ENCODE measurements around the gene SLC22A1.

Gene SLC22A1

GRCh38 chr6:160104821-160105517 lies 16.6 kb upstream of the SLC22A1 start:
- no peak overlapping the region for H3K4me3 ChIP-seq (ENCODE audit: low read depth, low read length)
- no peak overlapping the region for H3K27ac ChIP-seq (ENCODE audit: extremely low read depth, low read depth, low read length)
- H3K9me3 ChIP-seq (ENCODE audit: control insufficient read depth, insufficient read depth, low read depth, low read length), result no peaks in the 10 kb centered on the region
- ChIA-PET CTCF (interaction anchor here (0.6 to 1.3 kb wide), 3 partner anchors 25 to 350 kb away, joined by 3 to 6 read pairs (median 3); no protein-coding TSS in a partner anchor), POLR2A (no interaction called here)
- TF ChIP-seq SALL2 (tag by site-specific recombination; IDR thresholded peaks at IDR 0.05; ENCODE audit: borderline replicate concordance) (no peak), ZNF677 (tag by site-specific recombination; IDR thresholded peaks at IDR 0.05) (no peak), ZNF501 (tag by site-specific recombination; IDR thresholded peaks at IDR 0.05) (no peak), ZNF830 (tag by site-specific recombination; IDR thresholded peaks at IDR 0.05; ENCODE audit: low read depth) (no peak), BCL11A (tag by site-specific recombination; IDR thresholded peaks at IDR 0.05; ENCODE audit: low read depth) (no peak), ZNF433 (tag by site-specific recombination; IDR thresholded peaks at IDR 0.05; ENCODE audit: low read depth) (no peak), ZNF549 (tag by site-specific recombination; IDR thresholded peaks at IDR 0.05) (no peak), ZSCAN5A (tag by site-specific recombination; IDR thresholded peaks at IDR 0.05) (no peak), ZNF362 (tag by site-specific recombination; IDR thresholded peaks at IDR 0.05) (no peak), ZNF776 (tag by site-specific recombination; IDR thresholded peaks at IDR 0.05; ENCODE audit: borderline replicate concordance) (no peak), ZNF175 (tag by site-specific recombination; IDR thresholded peaks at IDR 0.05) (no peak), ZNF223 (tag by site-specific recombination; IDR thresholded peaks at IDR 0.05) (no peak), ZNF341 (tag by site-specific recombination; IDR thresholded peaks at IDR 0.05; ENCODE audit: low read depth) (no peak), ZNF639 (tag by site-specific recombination; IDR thresholded peaks at IDR 0.05) (no peak), ZNF792 (tag by site-specific recombination; IDR thresholded peaks at IDR 0.05) (no peak)
- peaks cover 0 to 80% of the 10 kb centered on the region in 2 experiments; a peak in 1 of 3 replicates for H3K36me3 ChIP-seq (ENCODE audit: control insufficient read depth in 2 of 2, insufficient read depth in 1 of 2, low read length in 2 of 2)
- H3K4me1 ChIP-seq (ENCODE audit: control insufficient read depth, insufficient read depth, low read length), result no peaks in the 10 kb centered on the region

- ChIA-PET CTCF (no interaction called here), POLR2A (no interaction called here)
- H3K4me1 ChIP-seq (ENCODE audit: control insufficient read depth, insufficient read depth, low read length), result no peaks in the 10 kb centered on the region
- H3K27ac ChIP-seq (ENCODE audit: extremely low read depth, low read depth, low read length), result no peak overlapping the region
- TF ChIP-seq ZSCAN30 (tag by site-specific recombination; IDR thresholded peaks at IDR 0.05), result no peak
- no peak overlapping the region for H3K4me3 ChIP-seq (ENCODE audit: low read depth, low read length)
- peaks cover 0 to 85% of the 10 kb centered on the region in 2 experiments; a peak in 1 of 3 replicates for H3K36me3 ChIP-seq (ENCODE audit: control insufficient read depth in 2 of 2, insufficient read depth in 1 of 2, low read length in 2 of 2)
- no peaks in the 10 kb centered on the region for H3K9me3 ChIP-seq (ENCODE audit: control insufficient read depth, insufficient read depth, low read depth, low read length)
Observed at GRCh38 chr6:160106010-160106409, 15.6 kb upstream of the SLC22A1 start.

GRCh38 chr6:160106701-160107100 lies 14.9 kb upstream of the SLC22A1 start:
- ChIA-PET CTCF (interaction anchor here (0.9 kb wide), 1 partner anchor 32 kb away, joined by 3 read pairs; no protein-coding TSS in a partner anchor), POLR2A (no interaction called here)
- H3K36me3 ChIP-seq (ENCODE audit: control insufficient read depth in 2 of 2, insufficient read depth in 1 of 2, low read length in 2 of 2), result peaks cover 0 to 78% of the 10 kb centered on the region in 2 experiments; a peak in 1 of 3 replicates
- no peak for TF ChIP-seq SP3 (tag by site-specific recombination; IDR thresholded peaks at IDR 0.05)
- TF ChIP-seq ZSCAN23 (tag by site-specific recombination; IDR thresholded peaks at IDR 0.05), result no peak
- TF ChIP-seq SCRT1 (tag by site-specific recombination; IDR thresholded peaks at IDR 0.05; ENCODE audit: borderline replicate concordance), result no peak
- no peak for TF ChIP-seq ZNF830 (tag by site-specific recombination; IDR thresholded peaks at IDR 0.05; ENCODE audit: low read depth)
- TF ChIP-seq, protein P1, sequence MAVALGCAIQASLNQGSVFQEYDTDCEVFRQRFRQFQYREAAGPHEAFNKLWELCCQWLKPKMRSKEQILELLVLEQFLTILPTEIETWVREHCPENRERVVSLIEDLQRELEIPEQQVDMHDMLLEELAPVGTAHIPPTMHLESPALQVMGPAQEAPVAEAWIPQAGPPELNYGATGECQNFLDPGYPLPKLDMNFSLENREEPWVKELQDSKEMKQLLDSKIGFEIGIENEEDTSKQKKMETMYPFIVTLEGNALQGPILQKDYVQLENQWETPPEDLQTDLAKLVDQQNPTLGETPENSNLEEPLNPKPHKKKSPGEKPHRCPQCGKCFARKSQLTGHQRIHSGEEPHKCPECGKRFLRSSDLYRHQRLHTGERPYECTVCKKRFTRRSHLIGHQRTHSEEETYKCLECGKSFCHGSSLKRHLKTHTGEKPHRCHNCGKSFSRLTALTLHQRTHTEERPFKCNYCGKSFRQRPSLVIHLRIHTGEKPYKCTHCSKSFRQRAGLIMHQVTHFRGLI (tag by site-specific recombination; IDR thresholded peaks at IDR 0.05), result no peak
- TF ChIP-seq, protein P2, sequence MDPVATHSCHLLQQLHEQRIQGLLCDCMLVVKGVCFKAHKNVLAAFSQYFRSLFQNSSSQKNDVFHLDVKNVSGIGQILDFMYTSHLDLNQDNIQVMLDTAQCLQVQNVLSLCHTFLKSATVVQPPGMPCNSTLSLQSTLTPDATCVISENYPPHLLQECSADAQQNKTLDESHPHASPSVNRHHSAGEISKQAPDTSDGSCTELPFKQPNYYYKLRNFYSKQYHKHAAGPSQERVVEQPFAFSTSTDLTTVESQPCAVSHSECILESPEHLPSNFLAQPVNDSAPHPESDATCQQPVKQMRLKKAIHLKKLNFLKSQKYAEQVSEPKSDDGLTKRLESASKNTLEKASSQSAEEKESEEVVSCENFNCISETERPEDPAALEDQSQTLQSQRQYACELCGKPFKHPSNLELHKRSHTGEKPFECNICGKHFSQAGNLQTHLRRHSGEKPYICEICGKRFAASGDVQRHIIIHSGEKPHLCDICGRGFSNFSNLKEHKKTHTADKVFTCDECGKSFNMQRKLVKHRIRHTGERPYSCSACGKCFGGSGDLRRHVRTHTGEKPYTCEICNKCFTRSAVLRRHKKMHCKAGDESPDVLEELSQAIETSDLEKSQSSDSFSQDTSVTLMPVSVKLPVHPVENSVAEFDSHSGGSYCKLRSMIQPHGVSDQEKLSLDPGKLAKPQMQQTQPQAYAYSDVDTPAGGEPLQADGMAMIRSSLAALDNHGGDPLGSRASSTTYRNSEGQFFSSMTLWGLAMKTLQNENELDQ (tag by site-specific recombination; IDR thresholded peaks at IDR 0.05; ENCODE audit: low read depth), result no peak
- no peak for TF ChIP-seq ZFP69B (tag by site-specific recombination; IDR thresholded peaks at IDR 0.05)
- no peak for TF ChIP-seq ZNF37A (tag by site-specific recombination; IDR thresholded peaks at IDR 0.05)
- TF ChIP-seq ZNF354C (tag by site-specific recombination; IDR thresholded peaks at IDR 0.05; ENCODE audit: borderline replicate concordance, low read depth), result no peak

More at GRCh38 chr6:160106701-160107100, 14.9 kb upstream of the SLC22A1 start:
- Histone ChIP-seq H3K4me3 (ENCODE audit: low read depth, low read length) (no peak overlapping the region), H3K27ac (ENCODE audit: extremely low read depth, low read depth, low read length) (no peak overlapping the region), H3K4me1 (ENCODE audit: control insufficient read depth, insufficient read depth, low read length) (no peaks in the 10 kb centered on the region), H3K9me3 (ENCODE audit: control insufficient read depth, insufficient read depth, low read depth, low read length) (no peaks in the 10 kb centered on the region)
